Astrocyte of the cerebellum (primary cell): ENCODE results near the gene CLSTN2.

Source experiments
- DNase-seq: peaks from one replicate; pipeline ENCODE4 v3.0.0-alpha.2; 2011; ENCODE audit warnings: low read depth
- H3K4me3 ChIP-seq: 2 replicates; pipeline ENCODE4 v1.5.1; 2011; ENCODE audit warnings: mild to moderate bottlenecking, low read depth, low read length, moderate library complexity
- in situ Hi-C: cut with HindIII; loops from 2 replicates; pipeline ENCODE4 v1.10.0; 2017; ENCODE audit warnings: low sequenced_read_pairs
- TF ChIP-seq, protein P1 (sequence below): IDR thresholded peaks from 2 replicates; pipeline ENCODE4 v1.5.1; 2012; ENCODE audit warnings: low read length, low read depth, moderate library complexity, mild to moderate bottlenecking; ENCODE audit errors: missing control alignments

The CLSTN2 gene

GRCh38 chr3:140198242-140198641 lies 263.3 kb downstream of the CLSTN2 start:
- in situ Hi-C loops, result no loop called here
- no peak for DNase-seq
- no peak overlapping the region for H3K4me3 ChIP-seq
- TF ChIP-seq, protein P1, sequence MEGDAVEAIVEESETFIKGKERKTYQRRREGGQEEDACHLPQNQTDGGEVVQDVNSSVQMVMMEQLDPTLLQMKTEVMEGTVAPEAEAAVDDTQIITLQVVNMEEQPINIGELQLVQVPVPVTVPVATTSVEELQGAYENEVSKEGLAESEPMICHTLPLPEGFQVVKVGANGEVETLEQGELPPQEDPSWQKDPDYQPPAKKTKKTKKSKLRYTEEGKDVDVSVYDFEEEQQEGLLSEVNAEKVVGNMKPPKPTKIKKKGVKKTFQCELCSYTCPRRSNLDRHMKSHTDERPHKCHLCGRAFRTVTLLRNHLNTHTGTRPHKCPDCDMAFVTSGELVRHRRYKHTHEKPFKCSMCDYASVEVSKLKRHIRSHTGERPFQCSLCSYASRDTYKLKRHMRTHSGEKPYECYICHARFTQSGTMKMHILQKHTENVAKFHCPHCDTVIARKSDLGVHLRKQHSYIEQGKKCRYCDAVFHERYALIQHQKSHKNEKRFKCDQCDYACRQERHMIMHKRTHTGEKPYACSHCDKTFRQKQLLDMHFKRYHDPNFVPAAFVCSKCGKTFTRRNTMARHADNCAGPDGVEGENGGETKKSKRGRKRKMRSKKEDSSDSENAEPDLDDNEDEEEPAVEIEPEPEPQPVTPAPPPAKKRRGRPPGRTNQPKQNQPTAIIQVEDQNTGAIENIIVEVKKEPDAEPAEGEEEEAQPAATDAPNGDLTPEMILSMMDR, result no peak

GRCh38 chr3:140199008-140199407 lies 264.0 kb downstream of the CLSTN2 start:
- DNase-seq, result no peak
- no peak overlapping the region for H3K4me3 ChIP-seq
- in situ Hi-C loops, result no loop called here
- TF ChIP-seq, protein P1, result no peak

- H3K4me3 ChIP-seq, result no peak overlapping the region
- TF ChIP-seq, protein P1, result no peak
- in situ Hi-C loops, result no loop called here
- DNase-seq, result no peak
These were observed 264.8 kb downstream of the CLSTN2 start for GRCh38 chr3:140199743-140200142.

DNA sequence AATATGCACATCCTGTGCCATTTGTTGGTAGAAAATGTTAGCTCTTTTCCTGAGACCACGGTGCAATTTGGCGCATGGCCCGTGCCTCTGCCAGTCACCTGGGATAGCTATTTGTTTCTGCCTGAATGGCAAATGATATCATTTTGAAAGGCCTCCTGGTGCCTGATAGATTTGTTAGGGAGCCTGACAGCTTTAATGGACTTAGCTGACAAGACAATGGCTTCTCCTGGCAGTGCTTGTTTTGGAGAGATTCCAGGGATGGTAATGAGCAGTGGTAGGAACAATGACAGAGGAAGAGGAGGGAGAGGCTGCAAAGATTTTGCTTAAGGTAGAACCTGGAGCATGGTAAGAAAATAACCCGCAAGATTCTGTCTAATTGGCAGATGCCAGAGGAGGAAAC lies 268.5 kb downstream of the CLSTN2 start:
- in situ Hi-C loops, result no loop called here

GRCh38 chr3:140204271-140204984 lies 269.4 kb downstream of the CLSTN2 start:
- DNase-seq, result no peak
- TF ChIP-seq, protein P1, result no peak
- H3K4me3 ChIP-seq, result no peak overlapping the region
- in situ Hi-C loops, result no loop called here

More for the DNA sequence above, 268.5 kb downstream of the CLSTN2 start:
- H3K4me3 ChIP-seq, result no peak overlapping the region
- no peak for DNase-seq
- TF ChIP-seq, protein P1, result no peak

DNA sequence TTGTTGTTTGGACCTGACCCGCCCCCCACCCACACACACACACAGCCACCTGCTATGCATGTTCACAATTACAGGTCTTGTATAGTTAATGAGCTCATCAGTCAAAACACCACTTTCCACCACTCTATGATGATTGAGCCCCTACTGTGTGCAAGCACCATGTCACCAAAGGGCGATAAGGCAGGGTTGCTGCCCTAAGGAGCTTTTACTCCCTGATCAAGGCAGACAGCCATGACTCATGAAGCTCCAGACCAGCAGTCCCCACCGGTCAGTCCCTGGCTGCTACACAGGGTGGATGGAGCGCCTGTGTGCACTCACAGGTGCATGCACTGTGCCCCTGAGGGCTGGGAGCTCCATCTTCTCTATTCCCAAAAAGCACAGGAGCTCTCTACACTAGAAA lies 270.6 kb downstream of the CLSTN2 start:
- TF ChIP-seq, protein P1, result no peak
- DNase-seq, result no peak
- H3K4me3 ChIP-seq, result no peak overlapping the region
- in situ Hi-C loops, result no loop called here
